ENCODE measurements around the gene PAX6.

DNA sequence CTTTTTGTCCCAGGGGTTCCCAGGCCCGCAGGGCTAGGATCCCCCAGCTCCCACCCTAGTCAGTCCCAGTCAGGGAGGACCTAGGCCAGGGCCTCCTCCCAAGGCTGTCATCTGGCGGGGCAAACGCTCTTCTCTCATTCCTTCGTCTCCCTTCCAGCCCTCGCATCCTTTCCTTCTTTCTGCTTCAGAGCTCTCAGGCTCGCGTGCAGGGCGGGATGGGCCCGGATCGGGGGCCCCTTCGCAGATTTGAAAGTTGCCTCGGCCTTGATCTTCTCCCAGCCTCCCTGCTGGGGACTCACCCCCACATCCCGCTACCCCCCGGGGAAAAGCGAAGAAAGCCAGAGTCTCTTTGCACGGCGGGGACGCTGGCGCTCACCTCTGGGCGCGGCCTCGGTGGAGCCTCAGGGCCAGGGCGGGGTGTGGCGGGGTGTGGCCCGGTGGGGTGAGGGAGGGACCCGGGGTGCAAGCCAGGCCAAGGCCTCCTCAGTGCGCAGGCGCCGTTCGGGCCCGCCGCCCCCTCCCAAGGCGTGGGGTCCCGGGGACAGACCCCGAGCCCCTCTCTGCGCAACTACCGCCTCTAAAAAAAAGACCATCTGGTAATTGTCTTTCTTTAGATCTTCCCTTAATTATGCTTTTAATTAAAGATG is 14.8 kb upstream of the PAX6 start:
- TF ChIP-seq, protein P1, sequence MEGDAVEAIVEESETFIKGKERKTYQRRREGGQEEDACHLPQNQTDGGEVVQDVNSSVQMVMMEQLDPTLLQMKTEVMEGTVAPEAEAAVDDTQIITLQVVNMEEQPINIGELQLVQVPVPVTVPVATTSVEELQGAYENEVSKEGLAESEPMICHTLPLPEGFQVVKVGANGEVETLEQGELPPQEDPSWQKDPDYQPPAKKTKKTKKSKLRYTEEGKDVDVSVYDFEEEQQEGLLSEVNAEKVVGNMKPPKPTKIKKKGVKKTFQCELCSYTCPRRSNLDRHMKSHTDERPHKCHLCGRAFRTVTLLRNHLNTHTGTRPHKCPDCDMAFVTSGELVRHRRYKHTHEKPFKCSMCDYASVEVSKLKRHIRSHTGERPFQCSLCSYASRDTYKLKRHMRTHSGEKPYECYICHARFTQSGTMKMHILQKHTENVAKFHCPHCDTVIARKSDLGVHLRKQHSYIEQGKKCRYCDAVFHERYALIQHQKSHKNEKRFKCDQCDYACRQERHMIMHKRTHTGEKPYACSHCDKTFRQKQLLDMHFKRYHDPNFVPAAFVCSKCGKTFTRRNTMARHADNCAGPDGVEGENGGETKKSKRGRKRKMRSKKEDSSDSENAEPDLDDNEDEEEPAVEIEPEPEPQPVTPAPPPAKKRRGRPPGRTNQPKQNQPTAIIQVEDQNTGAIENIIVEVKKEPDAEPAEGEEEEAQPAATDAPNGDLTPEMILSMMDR (IDR thresholded peaks at IDR 0.05) = no peak
- no peak for TF ChIP-seq EP300 (IDR thresholded peaks at IDR 0.05)
- no peak for TF ChIP-seq POLR2AphosphoS5 (IDR thresholded peaks at IDR 0.05)
